Measurements from ENCODE around the gene PDZD2.

DNA sequence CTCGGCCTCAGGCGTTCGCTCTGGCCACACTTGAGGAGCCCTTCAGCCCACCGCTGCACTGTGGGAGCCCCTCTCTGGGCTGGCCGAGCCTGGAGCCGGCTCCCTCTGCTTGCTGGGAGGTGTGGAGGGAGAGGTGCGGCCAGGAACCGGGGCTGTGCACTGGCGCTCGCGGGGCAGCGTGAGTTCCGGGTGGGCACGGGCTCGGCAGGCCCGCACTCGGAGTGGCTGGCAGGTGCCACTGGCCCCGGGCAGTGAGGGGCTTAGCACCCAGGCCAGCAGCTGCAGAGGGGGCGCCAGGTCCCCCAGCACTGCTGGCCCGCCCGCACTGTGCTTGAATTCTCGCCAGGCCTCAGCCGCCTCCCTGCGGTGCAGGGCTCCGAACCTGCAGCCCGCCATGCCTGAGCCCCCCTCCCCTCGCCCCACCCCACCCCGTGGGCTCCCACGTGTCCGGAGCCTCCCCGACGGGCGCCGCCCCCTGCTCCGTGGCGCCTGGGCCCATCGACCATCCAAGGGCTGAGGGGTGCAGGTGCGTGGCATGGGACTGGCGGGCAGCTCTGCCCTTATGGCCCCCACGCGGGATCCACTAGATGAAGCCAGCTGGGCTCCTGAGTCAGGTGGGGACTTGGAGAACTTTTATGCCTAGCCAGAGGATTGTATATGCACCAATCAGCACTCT lies 138.2 kb downstream of the PDZD2 start:
- TF ChIP-seq CTCF (conservative IDR thresholded peaks at IDR 0.05; ENCODE audit: low read depth in 2 of 2) (no peak), POLR2AphosphoS5 (IDR thresholded peaks at IDR 0.05; ENCODE audit: low read depth) (no peak)

Measured in GM23338 (cell line).